HG03066 (cell line): Measurements from ENCODE around the gene TXNDC12.

Source experiments
- ATAC-seq: cut with Tn5 transposase; IDR thresholded peaks from one replicate; pipeline ENCODE4 v1.9.1; 2021; ENCODE audit warnings: low read depth; ENCODE audit not compliant: unreplicated experiment

TXNDC12 gene

GRCh38 chr1:52002038-52002917, 52.7 kb downstream of the TXNDC12 start:
- ATAC-seq: no peak

- no peak for ATAC-seq
Observed at GRCh38 chr1:51998701-51999100, 56.3 kb downstream of the TXNDC12 start.

- ATAC-seq: no peak
Observed at GRCh38 chr1:51997974-51998382, 57.0 kb downstream of the TXNDC12 start.

GRCh38 chr1:51990478-51990965, 64.5 kb downstream of the TXNDC12 start, which contains the start of gene RAB3B:
Gene RAB3B, minus strand, starts transcription at chr1:51990700. Its CDS starts 13,583 bp downstream, at chr1:51977117.
- ATAC-seq: peak; percentile 76

GRCh38 chr1:51989582-51990477, 65.2 kb downstream of the TXNDC12 start:
- no peak for ATAC-seq

DNA sequence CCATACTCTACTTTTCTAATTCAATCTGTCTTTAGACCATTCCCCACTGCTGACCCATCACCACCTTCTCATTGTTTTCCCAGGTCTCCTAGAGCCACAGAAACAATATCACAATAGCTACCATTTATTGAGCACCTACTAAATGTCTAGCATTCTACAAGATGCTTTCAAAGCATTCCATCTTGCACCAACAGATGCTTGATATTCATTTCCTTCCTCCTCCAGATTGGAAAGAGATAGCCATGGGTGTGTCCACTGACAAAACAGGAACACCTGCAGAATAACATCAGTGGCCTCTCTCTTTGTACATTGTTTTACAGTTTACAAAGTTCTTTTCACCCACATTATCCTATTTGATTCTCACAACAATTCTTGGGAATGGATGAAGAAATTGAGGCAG, 66.7 kb downstream of the TXNDC12 start:
- no peak for ATAC-seq

DNA sequence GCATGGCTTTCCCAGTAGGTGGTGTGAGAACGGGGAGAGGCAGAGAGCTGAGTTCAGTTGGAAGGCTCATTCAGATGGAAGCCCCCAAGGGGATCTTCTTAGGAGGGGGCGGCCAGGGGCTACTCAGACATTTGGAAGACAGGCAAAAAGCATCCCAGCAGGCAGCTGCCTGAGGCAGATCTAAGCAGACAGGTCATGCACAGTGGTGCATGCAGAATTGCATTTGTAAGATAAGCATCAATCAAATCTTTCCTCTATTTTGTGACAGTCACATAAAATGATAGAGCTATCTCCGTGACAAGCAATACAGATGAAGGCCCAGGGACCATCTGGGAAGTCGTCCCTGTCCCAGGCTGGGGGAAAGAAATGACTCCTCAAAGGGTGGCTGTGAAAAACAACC, 68.3 kb downstream of the TXNDC12 start:
- ATAC-seq: no peak

DNA sequence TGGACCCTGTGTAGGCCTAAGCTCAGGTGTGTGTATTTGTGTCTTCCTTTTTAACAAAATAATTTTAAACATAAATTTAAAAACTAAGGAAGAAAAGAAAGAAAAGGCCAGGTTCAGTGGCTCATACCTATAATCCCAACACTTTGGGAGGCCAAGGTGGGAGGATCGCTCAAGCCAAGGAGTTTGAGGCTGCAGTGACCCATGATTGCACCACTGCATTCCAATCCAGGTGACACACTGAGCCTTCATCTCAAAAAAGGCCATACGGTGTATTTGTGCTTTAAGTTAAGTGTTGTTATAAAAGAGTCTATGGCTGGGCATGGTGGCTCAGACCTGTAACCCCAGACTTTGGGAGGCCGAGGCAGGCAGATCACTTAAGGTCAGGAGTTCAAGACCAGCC, 72.8 kb downstream of the TXNDC12 start:
- ATAC-seq: no peak

DNA sequence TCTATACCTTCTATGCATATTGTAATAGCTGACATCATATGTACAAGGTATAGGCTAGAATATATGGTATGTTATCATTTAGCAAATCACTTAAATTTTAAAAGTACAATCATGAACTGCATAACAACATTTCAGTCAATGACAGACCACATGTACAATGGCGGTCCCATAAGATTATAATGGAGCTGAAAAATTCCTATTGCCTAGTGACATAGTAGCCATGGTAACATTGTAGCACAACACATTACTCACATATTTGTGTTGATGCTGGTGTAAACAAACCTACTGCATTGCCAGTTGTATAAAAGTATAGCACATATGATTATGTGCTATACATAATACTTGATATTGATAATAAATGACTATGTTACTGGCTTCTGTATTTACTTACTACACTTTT, 73.4 kb downstream of the TXNDC12 start:
- ATAC-seq: no peak

- ATAC-seq: no peak
Observed at GRCh38 chr1:51978099-51978498, 76.9 kb downstream of the TXNDC12 start.

GRCh38 chr1:51976846-51977602, 78.0 kb downstream of the TXNDC12 start:
- no peak for ATAC-seq

DNA sequence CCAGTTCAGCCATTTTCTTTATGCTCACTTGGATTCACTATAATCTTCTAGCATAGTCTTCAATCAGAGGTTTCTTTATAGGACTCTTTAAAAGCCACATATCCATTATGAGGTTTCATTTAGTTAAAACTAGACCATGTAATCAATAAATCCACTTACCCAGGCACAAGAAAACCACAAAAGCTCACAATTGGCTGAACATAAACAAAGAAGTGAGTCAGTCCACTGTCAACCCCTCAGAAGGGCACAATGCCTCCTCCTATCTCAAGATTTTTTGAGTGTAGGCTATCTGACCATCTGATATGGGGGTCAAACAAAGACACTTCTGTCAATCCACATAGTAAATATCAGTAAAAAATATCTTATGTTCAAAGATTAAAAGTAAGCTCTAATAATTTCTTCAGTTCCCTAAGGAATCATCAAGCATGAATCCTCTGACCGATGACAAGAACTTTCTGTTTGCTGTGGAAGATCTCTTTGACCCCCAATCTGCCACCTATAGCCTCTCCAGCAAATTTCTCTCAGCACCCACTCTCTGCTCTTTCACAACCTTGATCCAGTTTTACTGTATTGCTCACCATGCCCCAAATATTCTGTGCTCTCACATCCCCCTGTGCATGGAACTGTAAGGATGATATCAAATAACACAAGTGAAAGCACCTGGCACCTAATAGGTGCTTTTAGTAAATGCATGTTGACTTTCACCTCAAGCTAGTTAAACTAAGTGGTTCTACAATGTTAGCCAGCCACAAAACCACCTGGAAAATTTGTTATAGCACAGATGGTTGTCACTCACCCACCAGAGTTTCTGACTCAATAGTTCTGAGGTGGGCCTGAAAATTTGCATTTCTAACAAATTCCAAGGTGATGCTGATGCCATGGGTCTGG, 81.2 kb downstream of the TXNDC12 start:
- no peak for ATAC-seq
